ENCODE data around the gene GTPBP1. TPM values are rescaled to one million over a fixed set of nuclear protein-coding genes. Genes with fewer than 3 reads are reported as not detected.

The GTPBP1 gene
- polyA plus RNA-seq, 1 experiment, result 29.3 TPM

- Histone ChIP-seq H3K27ac (ENCODE audit: low read depth, low read length) (no peak overlapping the region), H3K9me3 (ENCODE audit: control insufficient read depth, insufficient read depth, low read length) (no peaks in the 10 kb centered on the region), H3K4me3 (ENCODE audit: low read depth, low read length) (no peak overlapping the region), H3K27me3 (ENCODE audit: control insufficient read depth, insufficient read depth, low read length) (no peaks in the 10 kb centered on the region)
- TF ChIP-seq, protein P1, sequence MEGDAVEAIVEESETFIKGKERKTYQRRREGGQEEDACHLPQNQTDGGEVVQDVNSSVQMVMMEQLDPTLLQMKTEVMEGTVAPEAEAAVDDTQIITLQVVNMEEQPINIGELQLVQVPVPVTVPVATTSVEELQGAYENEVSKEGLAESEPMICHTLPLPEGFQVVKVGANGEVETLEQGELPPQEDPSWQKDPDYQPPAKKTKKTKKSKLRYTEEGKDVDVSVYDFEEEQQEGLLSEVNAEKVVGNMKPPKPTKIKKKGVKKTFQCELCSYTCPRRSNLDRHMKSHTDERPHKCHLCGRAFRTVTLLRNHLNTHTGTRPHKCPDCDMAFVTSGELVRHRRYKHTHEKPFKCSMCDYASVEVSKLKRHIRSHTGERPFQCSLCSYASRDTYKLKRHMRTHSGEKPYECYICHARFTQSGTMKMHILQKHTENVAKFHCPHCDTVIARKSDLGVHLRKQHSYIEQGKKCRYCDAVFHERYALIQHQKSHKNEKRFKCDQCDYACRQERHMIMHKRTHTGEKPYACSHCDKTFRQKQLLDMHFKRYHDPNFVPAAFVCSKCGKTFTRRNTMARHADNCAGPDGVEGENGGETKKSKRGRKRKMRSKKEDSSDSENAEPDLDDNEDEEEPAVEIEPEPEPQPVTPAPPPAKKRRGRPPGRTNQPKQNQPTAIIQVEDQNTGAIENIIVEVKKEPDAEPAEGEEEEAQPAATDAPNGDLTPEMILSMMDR (IDR thresholded peaks at IDR 0.05; ENCODE audit: low read depth, low read length), result no peak
- ChIA-PET POLR2A (no interaction called here), CTCF (interaction anchor here (0.6 to 3.2 kb wide), 5 partner anchors 12 to 1290 kb away, joined by 3 to 16 read pairs (median 3); no protein-coding TSS in a partner anchor)
- DNase-seq (ENCODE audit: low read depth, low spot score), result no peak
Measured at GRCh38 chr22:38745676-38746460, 40.1 kb downstream of the GTPBP1 start.

GRCh38 chr22:38748487-38749136 is 42.9 kb downstream of the GTPBP1 start:
- CTCF ChIA-PET, result interaction anchor here (3.2 kb wide), 1 partner anchor 23 kb away, joined by 16 read pairs; no protein-coding TSS in a partner anchor

GRCh38 chr22:38750104-38750503 is 44.4 kb downstream of the GTPBP1 start:
- CTCF ChIA-PET, result interaction anchor here (1.3 kb wide), 1 partner anchor 25 kb away, joined by 3 read pairs; no protein-coding TSS in a partner anchor
- TF ChIP-seq, protein P1 (IDR thresholded peaks at IDR 0.05; ENCODE audit: low read depth, low read length), result no peak
- Histone ChIP-seq H3K4me3 (ENCODE audit: low read depth, low read length) (no peak overlapping the region), H3K27me3 (ENCODE audit: control insufficient read depth, insufficient read depth, low read length) (no peaks in the 10 kb centered on the region), H3K27ac (ENCODE audit: low read depth, low read length) (no peak overlapping the region), H3K9me3 (ENCODE audit: control insufficient read depth, insufficient read depth, low read length) (no peaks in the 10 kb centered on the region; the same call in 1 of the 2 replicates)
- DNase-seq (ENCODE audit: low read depth, low spot score), result no peak
- POLR2A ChIA-PET, result no interaction called here

More at GRCh38 chr22:38748487-38749136, 42.9 kb downstream of the GTPBP1 start:
- POLR2A ChIA-PET, result no interaction called here
- no peak for DNase-seq (ENCODE audit: low read depth, low spot score)
- H3K27ac ChIP-seq (ENCODE audit: low read depth, low read length), result peak overlapping the region; percentile 11
- no peak overlapping the region for H3K4me3 ChIP-seq (ENCODE audit: low read depth, low read length)
- TF ChIP-seq, protein P1 (IDR thresholded peaks at IDR 0.05; ENCODE audit: low read depth, low read length), result no peak
- no peaks in the 10 kb centered on the region for H3K9me3 ChIP-seq (ENCODE audit: control insufficient read depth, insufficient read depth, low read length)
- H3K27me3 ChIP-seq (ENCODE audit: control insufficient read depth, insufficient read depth, low read length), result no peaks in the 10 kb centered on the region

DNA sequence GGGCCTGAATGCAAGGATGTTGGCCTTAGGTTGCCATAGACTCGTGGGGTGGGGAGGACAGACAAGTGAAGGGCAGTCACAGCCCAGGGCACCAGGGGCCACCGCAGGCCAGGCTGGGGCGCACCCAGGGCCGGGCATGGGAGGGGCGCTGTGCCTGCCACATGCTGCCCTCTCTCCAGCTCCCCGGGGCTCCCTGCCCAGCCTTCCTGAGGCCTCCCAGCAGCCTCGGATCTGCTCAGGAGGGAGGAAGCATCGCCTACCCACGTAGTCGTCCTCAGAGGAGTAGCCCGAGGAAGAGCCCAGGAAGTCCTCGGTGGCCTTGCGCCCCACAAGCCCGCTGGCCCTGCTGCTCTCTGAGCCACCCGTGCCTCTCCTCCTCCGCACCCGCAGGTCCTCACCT is 44.9 kb downstream of the GTPBP1 start:
- no peak overlapping the region for H3K4me3 ChIP-seq (ENCODE audit: low read depth, low read length)
- TF ChIP-seq, protein P1 (IDR thresholded peaks at IDR 0.05; ENCODE audit: low read depth, low read length), result no peak
- no peak overlapping the region for H3K27ac ChIP-seq (ENCODE audit: low read depth, low read length)
- H3K9me3 ChIP-seq (ENCODE audit: control insufficient read depth, insufficient read depth, low read length), result no peaks in the 10 kb centered on the region; the same call in 1 of the 2 replicates
- DNase-seq (ENCODE audit: low read depth, low spot score), result no peak
- CTCF ChIA-PET, result interaction anchor here (1.3 kb wide), 1 partner anchor 25 kb away, joined by 3 read pairs; no protein-coding TSS in a partner anchor
- POLR2A ChIA-PET, result no interaction called here
- H3K27me3 ChIP-seq (ENCODE audit: control insufficient read depth, insufficient read depth, low read length), result no peaks in the 10 kb centered on the region

GRCh38 chr22:38751066-38751421 is 45.3 kb downstream of the GTPBP1 start:
- POLR2A ChIA-PET, result no interaction called here
- Histone ChIP-seq H3K27ac (ENCODE audit: low read depth, low read length) (no peak overlapping the region), H3K4me3 (ENCODE audit: low read depth, low read length) (no peak overlapping the region), H3K9me3 (ENCODE audit: control insufficient read depth, insufficient read depth, low read length) (no peaks in the 10 kb centered on the region; the same call in 1 of the 2 replicates), H3K27me3 (ENCODE audit: control insufficient read depth, insufficient read depth, low read length) (no peaks in the 10 kb centered on the region)
- CTCF ChIA-PET, result no interaction called here
- TF ChIP-seq, protein P1 (IDR thresholded peaks at IDR 0.05; ENCODE audit: low read depth, low read length), result no peak
- DNase-seq (ENCODE audit: low read depth, low spot score), result no peak

Measured in AG04450 (cell line).